Adrenal gland (tissue), 5 donors: Measurements from ENCODE around the gene LPCAT1.

Experiments used
- CTCF ChIP-seq, 6 experiments: fragments of 450-650 bp in 4 of 6; fragments of 200-600 bp in 2 of 6; sonication (generic) in 1 of 6; IDR thresholded peaks; 1 replicate in 5 of 6; 2 replicates in 1 of 6; pipeline versions ENCODE4 v1.5.1 to v1.8.0; 2016 to 2021; ENCODE audit warnings: antibody characterized with exemption in 6 of 6, mild to moderate bottlenecking in 2 of 6, moderate library complexity in 1 of 6
- POLR2A ChIP-seq, 2 donors: fragments of 450-650 bp; IDR thresholded peaks; one replicate each; pipeline ENCODE4 v1.6.1; 2017; ENCODE audit warnings: antibody characterized with exemption in 2 of 2, mild to moderate bottlenecking in 2 of 2, moderate library complexity in 1 of 2
- donor health status: DM: no; HTN: no; CAD: no.

- TF ChIP-seq CTCF (IDR thresholded peaks at IDR 0.05) (no peak), POLR2A (IDR thresholded peaks at IDR 0.05) (no peak)
Observed at GRCh38 chr5:1464096-1464446, 59.7 kb downstream of the LPCAT1 start.
